Peyer's patch (tissue), 4 donors: ENCODE results near the gene CACNA1A. TPM values are rescaled to one million over a fixed set of nuclear protein-coding genes. Genes with fewer than 3 reads are reported as not detected.

Experiments used
- DNase-seq, 3 donors: peaks; one replicate each; pipeline ENCODE4 v3.0.0-alpha.2; 2017 to 2019
- H3K27ac ChIP-seq, 4 donors: fragments of 200-600 bp; sonication (generic); one replicate each; pipeline ENCODE4 v1.5.1; 2016 to 2019
- H3K27me3 ChIP-seq, 2 donors: fragments of 200-600 bp; sonication (generic); one replicate each; pipeline ENCODE4 v1.5.1; 2019
- H3K36me3 ChIP-seq, 3 donors: fragments of 200-600 bp; sonication (generic); one replicate each; pipeline ENCODE4 v1.5.1; 2016 to 2019
- H3K4me1 ChIP-seq, 4 donors: fragments of 200-600 bp; sonication (generic); one replicate each; pipeline ENCODE4 v1.5.1; 2016 to 2019
- H3K4me3 ChIP-seq, 4 donors: fragments of 200-600 bp; sonication (generic); 1 replicate in 3 of 4; 2 replicates in 1 of 4; pipeline ENCODE4 v1.5.1; 2016 to 2019; ENCODE audit warnings: mild to moderate bottlenecking in 1 of 4
- H3K9me3 ChIP-seq, 4 donors: fragments of 200-600 bp; sonication (generic); one replicate each; pipeline ENCODE4 v1.5.1; 2016 to 2019; ENCODE audit warnings: mild to moderate bottlenecking in 1 of 4
- POLR2A ChIP-seq, 2 donors: fragments of 450-650 bp; IDR thresholded peaks; one replicate each; pipeline ENCODE4 v1.5.1; 2017; ENCODE audit warnings: antibody characterized with exemption in 2 of 2, mild to moderate bottlenecking in 2 of 2, moderate library complexity in 2 of 2
- total RNA-seq, 4 donors: library from RNA; depleted of rRNA; stranded (reverse); fragments of >200 nt; gene quantifications; one replicate each; pipeline ENCODE4 v1.1.0, GENCODE V29; 2016
- TF ChIP-seq, protein P1 (sequence below), 6 experiments: fragments of 450-650 bp in 4 of 6; fragments of 200-600 bp in 2 of 6; sonication (generic) in 1 of 6; IDR thresholded peaks; one replicate each; pipeline ENCODE4 v1.5.1; 2017 to 2019; ENCODE audit warnings: antibody characterized with exemption in 6 of 6, mild to moderate bottlenecking in 3 of 6, moderate library complexity in 1 of 6

The CACNA1A gene
- total RNA-seq, 4 donors from 2014 or later = 16.8 to 25.7 (median 21.7) TPM

DNA sequence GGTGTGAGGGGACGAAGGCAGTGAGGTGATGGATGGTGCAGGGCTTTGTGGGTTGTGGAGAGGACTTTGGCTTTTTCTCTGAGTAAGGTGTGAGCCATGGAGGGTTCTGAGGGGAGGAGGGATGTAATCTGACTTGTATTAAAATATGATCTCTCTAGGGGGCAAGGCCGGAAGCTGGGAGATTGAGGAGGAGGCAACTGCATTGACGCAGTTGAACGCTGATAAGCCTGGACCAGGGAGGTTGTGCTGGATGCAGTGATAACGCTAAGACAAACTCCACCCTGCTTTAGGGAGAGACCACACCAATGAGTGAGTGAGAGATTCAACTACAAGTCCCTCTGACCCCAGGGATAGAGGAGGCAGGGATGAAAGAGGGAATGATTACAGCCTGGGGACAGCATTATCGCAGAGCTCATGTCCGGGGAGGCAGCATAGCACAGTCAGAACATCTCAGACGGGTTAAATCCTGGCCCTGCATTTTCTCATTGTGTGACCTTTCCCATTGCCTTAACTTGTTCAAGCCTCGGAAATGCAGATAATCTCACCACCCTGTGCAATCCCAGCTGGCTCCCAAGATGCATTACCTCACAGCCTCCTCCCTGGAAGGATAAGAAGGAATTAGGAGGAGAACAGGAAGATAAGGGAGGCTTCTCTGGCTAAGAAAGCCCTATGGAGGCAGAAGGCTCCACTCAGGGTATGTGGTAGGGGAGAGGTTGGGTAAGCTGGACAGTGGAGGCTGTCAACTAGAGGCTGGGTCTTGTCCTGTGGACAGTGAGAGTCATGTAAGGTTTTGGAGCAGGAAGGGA, 124.2 kb downstream of the CACNA1A start:
- no peak overlapping the region for H3K4me3 ChIP-seq
- H3K36me3 ChIP-seq = no peaks in the 10 kb centered on the region
- no peaks in the 10 kb centered on the region for H3K9me3 ChIP-seq
- no peak for DNase-seq
- no peaks in the 10 kb centered on the region for H3K27me3 ChIP-seq
- H3K4me1 ChIP-seq = no peaks in the 10 kb centered on the region
- no peak overlapping the region for H3K27ac ChIP-seq
- TF ChIP-seq POLR2A (IDR thresholded peaks at IDR 0.05) = no peak
- TF ChIP-seq, protein P1, sequence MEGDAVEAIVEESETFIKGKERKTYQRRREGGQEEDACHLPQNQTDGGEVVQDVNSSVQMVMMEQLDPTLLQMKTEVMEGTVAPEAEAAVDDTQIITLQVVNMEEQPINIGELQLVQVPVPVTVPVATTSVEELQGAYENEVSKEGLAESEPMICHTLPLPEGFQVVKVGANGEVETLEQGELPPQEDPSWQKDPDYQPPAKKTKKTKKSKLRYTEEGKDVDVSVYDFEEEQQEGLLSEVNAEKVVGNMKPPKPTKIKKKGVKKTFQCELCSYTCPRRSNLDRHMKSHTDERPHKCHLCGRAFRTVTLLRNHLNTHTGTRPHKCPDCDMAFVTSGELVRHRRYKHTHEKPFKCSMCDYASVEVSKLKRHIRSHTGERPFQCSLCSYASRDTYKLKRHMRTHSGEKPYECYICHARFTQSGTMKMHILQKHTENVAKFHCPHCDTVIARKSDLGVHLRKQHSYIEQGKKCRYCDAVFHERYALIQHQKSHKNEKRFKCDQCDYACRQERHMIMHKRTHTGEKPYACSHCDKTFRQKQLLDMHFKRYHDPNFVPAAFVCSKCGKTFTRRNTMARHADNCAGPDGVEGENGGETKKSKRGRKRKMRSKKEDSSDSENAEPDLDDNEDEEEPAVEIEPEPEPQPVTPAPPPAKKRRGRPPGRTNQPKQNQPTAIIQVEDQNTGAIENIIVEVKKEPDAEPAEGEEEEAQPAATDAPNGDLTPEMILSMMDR (IDR thresholded peaks at IDR 0.05) = no peak

DNA sequence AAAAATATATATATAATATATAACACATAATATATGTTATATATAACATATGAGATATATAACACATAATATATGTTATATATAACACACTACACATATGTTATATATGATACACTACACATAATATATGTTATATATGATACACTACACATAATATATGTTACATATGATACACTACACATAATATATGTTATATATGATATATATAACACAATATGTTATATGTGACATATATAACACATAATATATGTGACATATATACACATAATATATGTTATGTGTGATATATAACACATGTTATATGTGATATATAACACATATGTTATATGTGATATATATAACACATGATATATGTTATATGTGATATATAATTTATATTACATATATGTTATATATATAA, 129.7 kb downstream of the CACNA1A start:
- no peaks in the 10 kb centered on the region for H3K36me3 ChIP-seq
- H3K27me3 ChIP-seq = no peaks in the 10 kb centered on the region
- DNase-seq = no peak
- no peaks in the 10 kb centered on the region for H3K9me3 ChIP-seq
- H3K4me3 ChIP-seq = no peak overlapping the region
- TF ChIP-seq, protein P1 (IDR thresholded peaks at IDR 0.05) = no peak
- no peak for TF ChIP-seq POLR2A (IDR thresholded peaks at IDR 0.05)
- no peak overlapping the region for H3K27ac ChIP-seq
- no peaks in the 10 kb centered on the region for H3K4me1 ChIP-seq

DNA sequence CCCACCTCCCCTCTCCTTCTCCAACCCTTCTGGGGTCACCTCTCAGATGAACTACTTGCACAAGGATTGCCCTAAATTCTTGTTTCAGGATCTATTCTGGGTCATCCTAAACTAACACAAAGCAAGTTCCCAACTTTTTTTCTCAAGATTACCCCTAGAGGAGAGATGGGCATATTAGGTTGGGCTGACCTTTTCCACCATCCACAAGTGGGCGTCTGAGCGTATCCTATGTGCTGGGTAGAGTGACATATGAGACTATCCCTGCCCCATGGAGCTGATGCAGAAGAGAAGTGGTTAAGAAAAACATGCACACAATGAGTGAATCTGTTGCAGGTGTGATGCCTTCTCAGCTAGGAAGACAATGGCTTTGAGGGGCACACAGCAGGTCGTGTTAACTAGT, 132.7 kb downstream of the CACNA1A start:
- Histone ChIP-seq H3K27me3 (no peaks in the 10 kb centered on the region), H3K9me3 (no peaks in the 10 kb centered on the region), H3K4me3 (no peak overlapping the region), H3K27ac (no peak overlapping the region), H3K36me3 (no peaks in the 10 kb centered on the region), H3K4me1 (no peaks in the 10 kb centered on the region)
- no peak for DNase-seq
- TF ChIP-seq POLR2A (IDR thresholded peaks at IDR 0.05) = no peak
- TF ChIP-seq, protein P1 (IDR thresholded peaks at IDR 0.05) = no peak

DNA sequence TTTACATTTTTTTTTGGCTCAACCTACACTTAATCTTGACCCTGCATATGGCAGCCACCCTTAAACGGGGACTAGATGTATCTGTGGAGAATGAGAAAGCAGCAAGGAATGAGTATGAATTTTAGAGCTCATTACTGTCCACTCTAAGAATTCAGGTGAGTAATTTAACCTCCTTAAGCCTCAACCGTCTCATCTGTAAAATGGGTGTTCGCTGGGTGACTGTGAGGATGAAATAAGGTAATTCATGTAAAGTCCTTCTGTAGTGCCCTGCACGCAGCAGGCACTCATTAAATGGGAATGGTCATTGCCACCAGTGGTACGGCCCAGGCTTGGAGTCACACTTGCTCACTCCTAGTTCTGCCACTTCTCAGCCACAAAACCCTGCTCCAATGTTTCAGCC, 135.3 kb downstream of the CACNA1A start:
- no peaks in the 10 kb centered on the region for H3K36me3 ChIP-seq
- H3K4me1 ChIP-seq = no peaks in the 10 kb centered on the region
- no peak overlapping the region for H3K27ac ChIP-seq
- H3K27me3 ChIP-seq = no peaks in the 10 kb centered on the region
- no peak for DNase-seq
- no peaks in the 10 kb centered on the region for H3K9me3 ChIP-seq
- TF ChIP-seq, protein P1 (IDR thresholded peaks at IDR 0.05) = no peak
- no peak for TF ChIP-seq POLR2A (IDR thresholded peaks at IDR 0.05)
- H3K4me3 ChIP-seq = no peak overlapping the region

DNA sequence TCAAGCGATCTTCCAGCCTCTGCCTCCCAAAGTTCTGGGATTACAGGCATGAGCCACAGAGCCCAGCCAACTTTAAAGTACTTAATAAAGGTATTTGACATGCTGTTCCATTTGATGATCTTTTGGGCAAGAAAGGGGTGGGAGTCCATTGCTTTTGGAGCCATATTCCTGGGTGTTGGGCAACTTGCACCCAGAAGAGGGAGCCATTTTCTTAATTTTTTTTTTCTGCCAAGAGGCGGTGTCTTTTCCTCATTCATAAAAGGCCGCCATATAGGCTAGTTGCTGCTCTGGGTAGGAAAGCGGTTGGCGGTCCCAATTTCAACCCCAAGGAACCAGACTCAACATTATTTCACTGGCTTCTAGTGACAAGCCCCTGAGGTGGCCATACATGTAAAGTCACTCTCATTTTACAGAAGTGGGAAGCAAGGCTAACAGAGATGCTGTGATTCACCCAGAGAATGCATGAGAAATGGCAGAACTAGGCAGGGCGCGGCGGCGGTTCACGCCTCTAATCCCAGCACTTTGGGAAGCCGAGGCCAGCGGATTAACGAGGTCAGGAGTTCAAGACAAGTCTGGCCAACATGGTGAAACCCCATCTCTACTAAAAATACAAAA, 139.6 kb downstream of the CACNA1A start:
- Histone ChIP-seq H3K27me3 (no peaks in the 10 kb centered on the region), H3K4me1 (no peaks in the 10 kb centered on the region), H3K36me3 (no peaks in the 10 kb centered on the region), H3K27ac (no peak overlapping the region), H3K9me3 (no peaks in the 10 kb centered on the region), H3K4me3 (no peak overlapping the region)
- no peak for DNase-seq
- TF ChIP-seq POLR2A (IDR thresholded peaks at IDR 0.05) = no peak
- TF ChIP-seq, protein P1 (IDR thresholded peaks at IDR 0.05) = no peak
